K562 (cell line): ENCODE data around the gene TLE3. TPM values are rescaled to one million over a fixed set of nuclear protein-coding genes. Genes with fewer than 3 reads are reported as not detected.
A peak's percentile ranks its signal among the peaks of the same experiment; 100 is the strongest.

ENCODE experiments used
- ATAC-seq: fragments of 200-7000 bp; cut with Tn5 transposase; 3 replicates; pipeline ENCODE4 v1.9.1; 2020; ENCODE audit warnings: moderate library complexity
- BruUV-seq: library from RNA; stranded (reverse); fragments of 400-500 nt; replicated peaks from 2 replicates; lab custom pipeline; 2021; lab: Mats Ljungman, UMichigan
- CTCF ChIA-PET: fragments of 300-600 bp; formaldehyde crosslinking; extraction: SDS; loops from one replicate; lab custom pipeline; 2021; ENCODE audit warnings: low intra/inter-chr PET ratio; lab: Yijun Ruan, JAX
- POLR2A ChIA-PET: fragments of 300-600, 350-650 bp; sonication (Branson Sonifier 250); formaldehyde crosslinking; extraction: SDS; loops from one replicate; lab custom pipeline; 2021; ENCODE audit warnings: antibody characterized with exemption, inconsistent platforms; lab: Yijun Ruan, JAX
- DNase-seq, 4 experiments: peaks; one replicate each; pipeline versions ENCODE4 v3.0.0 to v3.0.0-alpha.2; 2011 to 2018; ENCODE audit warnings: low spot score in 3 of 4, mixed read lengths in 3 of 4; ENCODE audit errors: extremely low read depth in 1 of 4
- FAIRE-seq: peaks from 2 replicates; lab custom pipeline; 2011; peaks lifted over from hg19 to GRCh38; lab: Jason Lieb, UNC
- H2AFZ ChIP-seq: 2 replicates; pipeline ENCODE4 v1.6.0; 2011; ENCODE audit warnings: low read depth, low read length, control low read depth, inconsistent platforms
- H3K27ac ChIP-seq: fragments of 200-600 bp; 3 replicates; pipeline ENCODE4 v1.8.0; 2011; ENCODE audit warnings: low read depth, mild to moderate bottlenecking, control low read depth, inconsistent platforms, low read length, moderate library complexity, mixed read lengths; ENCODE audit errors: extremely low read depth
- H3K27me3 ChIP-seq, 2 experiments: fragments of 300-600 bp in 1 of 2; 2 replicates in 1 of 2; 3 replicates in 1 of 2; pipeline versions ENCODE4 v1.6.0 to v1.8.0; 2011; ENCODE audit warnings: inconsistent platforms in 2 of 2, low read length in 2 of 2, mild to moderate bottlenecking in 1 of 2, mixed read lengths in 1 of 2, moderate library complexity in 1 of 2; ENCODE audit not compliant: control insufficient read depth in 2 of 2, insufficient read depth in 2 of 2
- H3K36me3 ChIP-seq: fragments of 300-600 bp; 3 replicates; pipeline ENCODE4 v1.8.0; 2011; ENCODE audit warnings: mild to moderate bottlenecking, low read length, inconsistent platforms; ENCODE audit not compliant: control insufficient read depth, insufficient read depth
- H3K4me1 ChIP-seq, 2 experiments: fragments of 200-600 bp in 1 of 2; replicated peaks in 1 of 2; 2 replicates in 1 of 2; 3 replicates in 1 of 2; pipeline versions ENCODE4 v1.5.1 to v1.8.0; 2011; ENCODE audit warnings: inconsistent platforms in 2 of 2, low read length in 2 of 2, mild to moderate bottlenecking in 1 of 2, mixed read lengths in 1 of 2, moderate library complexity in 1 of 2; ENCODE audit not compliant: control insufficient read depth in 2 of 2, insufficient read depth in 2 of 2
- H3K4me2 ChIP-seq: 2 replicates; pipeline ENCODE4 v1.6.1; 2011; ENCODE audit warnings: low read length, control low read depth, inconsistent platforms, mixed read lengths; ENCODE audit not compliant: insufficient read depth
- H3K4me3 ChIP-seq: fragments of 200-600 bp; sonication (generic), shearing (Covaris generic); 2 replicates; pipeline ENCODE4 v1.5.1; 2016; ENCODE audit warnings: control low read depth, inconsistent platforms
- H3K79me2 ChIP-seq: fragments of 200-600 bp; 3 replicates; pipeline ENCODE4 v1.8.0; 2011; ENCODE audit warnings: low read length, inconsistent platforms; ENCODE audit not compliant: control insufficient read depth, insufficient read depth
- H3K9ac ChIP-seq, 2 experiments: 2 replicates each; pipeline versions ENCODE4 v1.6.0 to v1.6.1; 2011; ENCODE audit warnings: low read depth in 2 of 2, low read length in 2 of 2, control low read depth in 1 of 2, inconsistent platforms in 1 of 2, mild to moderate bottlenecking in 1 of 2, mixed read lengths in 1 of 2; ENCODE audit not compliant: insufficient read depth in 1 of 2
- H3K9me1 ChIP-seq: one replicate; pipeline ENCODE4 v1.6.0; 2011; ENCODE audit warnings: inconsistent platforms, mild to moderate bottlenecking, low read length, moderate library complexity; ENCODE audit not compliant: control insufficient read depth, insufficient read depth
- H3K9me3 ChIP-seq: replicated peaks from 2 replicates; pipeline ENCODE4 v1.5.1; 2011; ENCODE audit warnings: low read depth, low read length, inconsistent platforms; ENCODE audit not compliant: control insufficient read depth, insufficient read depth
- H4K20me1 ChIP-seq: replicated peaks from 2 replicates; pipeline ENCODE4 v1.6.1; 2011; ENCODE audit warnings: low read length, inconsistent platforms, mixed read lengths; ENCODE audit not compliant: control insufficient read depth, insufficient read depth
- ARID3A ChIP-seq: IDR thresholded peaks from 2 replicates; pipeline ENCODE4 v1.6.1; 2012; ENCODE audit warnings: low read depth, low read length, improper control_type of control experiment, borderline replicate concordance
- E2F6 ChIP-seq, 2 experiments: IDR thresholded peaks; 2 replicates each; pipeline ENCODE4 v1.6.1; 2011; ENCODE audit warnings: borderline replicate concordance in 1 of 2, control low read depth in 1 of 2, low read depth in 1 of 2, low read length in 1 of 2, mild to moderate bottlenecking in 1 of 2, mixed read lengths in 1 of 2, moderate library complexity in 1 of 2; ENCODE audit not compliant: insufficient read depth in 1 of 2, insufficient read length in 1 of 2, poor library complexity in 1 of 2, severe bottlenecking in 1 of 2; ENCODE audit errors: extremely low read depth in 1 of 2
- EGR1 ChIP-seq: fragments of 450-650 bp; conservative IDR thresholded peaks from 2 replicates; pipeline ENCODE4 v1.6.1; 2017; ENCODE audit warnings: mild to moderate bottlenecking
- MAZ ChIP-seq, 2 experiments: fragments of 450-650 bp in 1 of 2; sonication (generic) in 1 of 2; formaldehyde crosslinking; IDR thresholded peaks in 1 of 2; conservative IDR thresholded peaks in 1 of 2; 2 replicates each; pipeline versions ENCODE4 v1.4.0 to v1.5.0; 2020; ENCODE audit warnings: mild to moderate bottlenecking in 1 of 2, missing genetic modification reagents in 1 of 2
- NEUROD1 ChIP-seq: fragments of 150-350 bp; IDR thresholded peaks from 2 replicates; pipeline ENCODE4 v1.6.1; 2014; ENCODE audit warnings: borderline replicate concordance, low read length, low read depth; ENCODE audit not compliant: partially characterized antibody
- NFYB ChIP-seq: IDR thresholded peaks from 2 replicates; pipeline ENCODE4 v1.6.1; 2011; ENCODE audit warnings: mild to moderate bottlenecking, moderate library complexity; ENCODE audit not compliant: insufficient read length; ENCODE audit errors: extremely low read depth
- NR4A1 ChIP-seq, 2 experiments: fragments of 250-450 bp in 1 of 2; fragments of 450-650 bp in 1 of 2; sonication (Bioruptor Pico) in 1 of 2; IDR thresholded peaks; 2 replicates each; pipeline versions ENCODE4 v1.4.0 to v1.6.1; 2016 to 2020; ENCODE audit warnings: mild to moderate bottlenecking in 2 of 2, missing compliant biosample characterization in 1 of 2, missing genetic modification characterization in 1 of 2, moderate library complexity in 1 of 2
- PHB2 ChIP-seq: fragments of 450-650 bp; IDR thresholded peaks from 2 replicates; pipeline ENCODE4 v1.6.1; 2017; ENCODE audit warnings: low read depth
- PHF21A ChIP-seq: fragments of 450-650 bp; IDR thresholded peaks from 2 replicates; pipeline ENCODE4 v1.6.1; 2017; ENCODE audit warnings: low read depth, borderline replicate concordance
- PKNOX1 ChIP-seq: fragments of 450-650 bp; IDR thresholded peaks from 2 replicates; pipeline ENCODE4 v1.6.1; 2016
- SOX6 ChIP-seq: fragments of 450-650 bp; IDR thresholded peaks from 2 replicates; pipeline ENCODE4 v1.6.1; 2014; ENCODE audit warnings: mild to moderate bottlenecking
- STAT5A ChIP-seq: IDR thresholded peaks from 2 replicates; pipeline ENCODE4 v1.6.1; 2012; ENCODE audit warnings: low read length, inconsistent platforms, borderline replicate concordance
- TEAD4 ChIP-seq, 2 experiments: sonication (generic) in 1 of 2; formaldehyde crosslinking in 1 of 2; IDR thresholded peaks; 2 replicates each; pipeline versions ENCODE4 v1.6.1 to v1.8.0; 2012 to 2022; ENCODE audit warnings: borderline replicate concordance in 1 of 2, inconsistent platforms in 1 of 2, low read length in 1 of 2, mild to moderate bottlenecking in 1 of 2, missing genetic modification reagents in 1 of 2
- TOE1 ChIP-seq, 2 experiments: fragments of 450-650 bp in 1 of 2; sonication (generic) in 1 of 2; formaldehyde crosslinking in 1 of 2; IDR thresholded peaks; 2 replicates each; pipeline versions ENCODE4 v1.7.1 to v1.8.0; 2016 to 2022; ENCODE audit warnings: borderline replicate concordance in 2 of 2, mild to moderate bottlenecking in 2 of 2, antibody characterized with exemption in 1 of 2, inconsistent platforms in 1 of 2, low read depth in 1 of 2, missing genetic modification reagents in 1 of 2, moderate library complexity in 1 of 2
- ZNF696 ChIP-seq: fragments of 250-450 bp; sonication (Bioruptor Pico); conservative IDR thresholded peaks from 2 replicates; pipeline ENCODE4 v1.4.0; 2020; ENCODE audit warnings: mild to moderate bottlenecking, moderate library complexity
- WGBS: fragments of 100-300 bp; shearing (Covaris generic); methylation state at CpG from one replicate; pipeline ENCODE4 v1.1.6; 2016; ENCODE audit warnings: low coverage, mixed read lengths; ENCODE audit not compliant: insufficient coverage; ENCODE audit errors: missing lambda C conversion rate; 5-methylcytosine and 5-hydroxymethylcytosine counted together
- in situ Hi-C: fragments of 300-500 bp; cut with MboI; formaldehyde crosslinking; loops from 4 replicates; pipeline ENCODE4 v1.15.0; 2018; ENCODE audit warnings: inconsistent platforms, mixed read lengths
- intact Hi-C: fragments of 100-400 bp; cut with micrococcal nuclease; formaldehyde crosslinking; loops from 2 replicates; pipeline ENCODE4 v1.14.2; 2022
- polyA plus RNA-seq, 8 experiments: library from polyadenylated mRNA; depleted of rRNA in 4 of 8; stranded (reverse) in 5 of 8; unstranded in 3 of 8; fragments of >200 nt; fragmentation: Nextera tagmentation in 2 of 8; fragmentation: Illumina TruSeq in 1 of 8; extraction: Ambion mirVana in 2 of 8; extraction: Trizol in 1 of 8; gene quantifications; 2 replicates each; pipeline versions ENCODE4 v1.2.1 to v1.2.3, GENCODE V29; 2011 to 2014; ENCODE audit warnings: inconsistent platforms in 1 of 8, missing spikeins in 1 of 8
- total RNA-seq, 7 experiments: library from RNA; depleted of rRNA in 6 of 7; stranded (reverse); fragments of >200 nt in 6 of 7; fragmentation: Illumina TruSeq in 2 of 7; extraction: Trizol in 2 of 7; gene quantifications; 2 replicates each; pipeline versions ENCODE4 v1.2.1 to v1.2.3, GENCODE V29; 2011 to 2021; ENCODE audit warnings: low replicate concordance in 1 of 7

The TLE3 gene
- total and polyA plus RNA-seq, 9 of the 15 experiments (the other 6 are each of a cell fraction or from before 2014, with no cell fraction given), result 1.5 to 84.2 (median 14.1) TPM

GRCh38 chr15:70101459-70102113 lies 3.9 kb upstream of the TLE3 start:
- Histone ChIP-seq H3K9me1 (no peaks in the 10 kb centered on the region), H3K4me1 (peaks cover 39 to 47% of the 10 kb centered on the region in 2 experiments), H3K27me3 (no peaks in the 10 kb centered on the region), H3K9ac (peak overlapping the region in 1 of 2 experiments; percentile 13; a peak in 2 of 4 replicates), H3K27ac (peak overlapping the region; percentile 83; the same call in 2 of the 3 replicates), H3K79me2 (peaks cover 17% of the 10 kb centered on the region), H3K4me3 (peak overlapping the region; percentile 13; the same call in 1 of the 2 replicates), H3K9me3 (no peaks in the 10 kb centered on the region), H2AFZ (peak overlapping the region; percentile 91; the same call in 1 of the 2 replicates), H3K4me2 (no peak overlapping the region), H3K36me3 (no peaks in the 10 kb centered on the region), H4K20me1 (no peaks in the 10 kb centered on the region)
- intact Hi-C loops, result loop anchor here (1.0 to 2.0 kb wide), 2 partner anchors 10 to 639 kb away; no protein-coding TSS in a partner anchor
- under 1% methylated on average over 10 of the region's 12 CpGs for WGBS
- BruUV-seq, result no TSS peak
- DNase-seq, result peak; percentile 69 to 90 (median 82)
- peak; percentile 92 for FAIRE-seq
- POLR2A ChIA-PET, result interaction anchor here (0.6 to 3.0 kb wide), 4 partner anchors 9 to 699 kb away, joined by 3 to 30 read pairs (median 3); no protein-coding TSS in a partner anchor
- in situ Hi-C loops, result no loop called here
- peak; percentile 10 for ATAC-seq
- CTCF ChIA-PET, result no interaction called here
- TF ChIP-seq EGR1 (0 out of 2 replicates have a peak, but pooled peaks have one; percentile 10), PHB2 (no peak), ZNF696 (CRISPR knock-in tag) (no peak), NEUROD1 (peak; percentile 96), TOE1 (IDR thresholded peaks at IDR 0.05; ENCODE audit: borderline replicate concordance) (peak; percentile 71), TOE1 (CRISPR knock-in tag; IDR thresholded peaks at IDR 0.05; ENCODE audit: borderline replicate concordance, low read depth) (no peak), TEAD4 (IDR thresholded peaks at IDR 0.05; ENCODE audit: low read length) (peak; percentile 58), TEAD4 (CRISPR knock-in tag; IDR thresholded peaks at IDR 0.05; ENCODE audit: borderline replicate concordance) (no peak), NFYB (peak; percentile 18), E2F6 (IDR thresholded peaks at IDR 0.05; ENCODE audit: borderline replicate concordance in 1 of 2, extremely low read depth in 1 of 2, insufficient read depth in 1 of 2, insufficient read length in 1 of 2, low read depth in 1 of 2, low read length in 1 of 2, poor library complexity in 1 of 2, severe bottlenecking in 1 of 2) (peak in 1 of 2 experiments; percentile 41), MAZ (CRISPR knock-in tag; conservative IDR thresholded peaks at IDR 0.05 in 1 of 2, IDR thresholded peaks at IDR 0.05 in 1 of 2) (0 out of 4 replicates have a peak, but pooled peaks of 1 of the 2 experiments have one; percentile 43), NR4A1 (CRISPR knock-in tag; IDR thresholded peaks at IDR 0.05) (no peak), NR4A1 (tag; IDR thresholded peaks at IDR 0.05) (0 out of 2 replicates have a peak, but pooled peaks have one; percentile 18), STAT5A (no peak), SOX6 (no peak), ARID3A (peak; percentile 73; the same call in 1 of the 2 replicates), PHF21A (peak; percentile 58; the same call in 1 of the 2 replicates), PKNOX1 (peak; percentile 32; the same call in 1 of the 2 replicates)
